Ammon's horn (tissue), 1 donor: ENCODE measurements around the gene MPEG1.

Source experiments
- DNase-seq: peaks from one replicate; pipeline ENCODE4 v3.0.0-alpha.2; 2016; ENCODE audit warnings: low spot score

MPEG1 gene, protein sequence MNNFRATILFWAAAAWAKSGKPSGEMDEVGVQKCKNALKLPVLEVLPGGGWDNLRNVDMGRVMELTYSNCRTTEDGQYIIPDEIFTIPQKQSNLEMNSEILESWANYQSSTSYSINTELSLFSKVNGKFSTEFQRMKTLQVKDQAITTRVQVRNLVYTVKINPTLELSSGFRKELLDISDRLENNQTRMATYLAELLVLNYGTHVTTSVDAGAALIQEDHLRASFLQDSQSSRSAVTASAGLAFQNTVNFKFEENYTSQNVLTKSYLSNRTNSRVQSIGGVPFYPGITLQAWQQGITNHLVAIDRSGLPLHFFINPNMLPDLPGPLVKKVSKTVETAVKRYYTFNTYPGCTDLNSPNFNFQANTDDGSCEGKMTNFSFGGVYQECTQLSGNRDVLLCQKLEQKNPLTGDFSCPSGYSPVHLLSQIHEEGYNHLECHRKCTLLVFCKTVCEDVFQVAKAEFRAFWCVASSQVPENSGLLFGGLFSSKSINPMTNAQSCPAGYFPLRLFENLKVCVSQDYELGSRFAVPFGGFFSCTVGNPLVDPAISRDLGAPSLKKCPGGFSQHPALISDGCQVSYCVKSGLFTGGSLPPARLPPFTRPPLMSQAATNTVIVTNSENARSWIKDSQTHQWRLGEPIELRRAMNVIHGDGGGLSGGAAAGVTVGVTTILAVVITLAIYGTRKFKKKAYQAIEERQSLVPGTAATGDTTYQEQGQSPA

DNA sequence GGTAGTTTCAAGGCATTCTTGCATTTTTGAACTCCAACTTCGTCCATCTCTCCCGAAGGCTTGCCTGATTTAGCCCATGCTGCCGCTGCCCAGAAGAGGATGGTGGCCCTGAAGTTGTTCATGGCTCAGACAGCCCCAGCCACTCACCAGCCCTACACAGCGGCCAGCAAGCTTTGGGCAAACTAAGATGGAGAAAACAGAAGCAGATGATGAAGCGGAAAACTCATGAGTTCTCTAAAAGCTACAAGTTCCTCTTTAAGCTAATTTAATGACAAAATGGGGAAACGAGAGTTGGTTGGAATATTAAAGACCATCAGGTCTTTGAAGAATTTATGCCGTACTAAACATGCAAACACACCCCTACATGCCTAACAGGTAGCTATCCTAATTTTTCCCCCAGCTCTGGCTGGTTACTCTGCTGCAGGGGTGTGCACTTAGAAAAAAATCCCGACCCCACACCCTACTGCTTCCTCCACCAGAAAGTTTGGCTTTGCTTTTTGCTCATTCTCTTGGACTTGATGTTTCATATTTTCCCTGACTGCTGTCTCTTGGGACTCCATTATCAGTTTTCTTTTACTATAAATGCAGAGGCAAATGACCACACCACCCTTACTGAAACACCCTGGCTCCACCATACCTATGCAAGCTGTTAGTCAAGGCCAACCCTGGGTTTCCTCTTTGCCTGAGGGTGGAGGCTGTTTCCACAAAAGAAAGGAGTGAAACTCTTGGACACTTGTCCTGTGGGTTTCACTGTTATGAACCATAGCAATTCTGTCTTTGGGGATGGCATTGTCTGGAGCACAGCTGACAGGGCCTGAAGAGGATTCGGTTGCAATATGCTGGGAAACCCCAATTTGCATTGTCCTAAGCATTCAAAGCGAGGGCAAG lies at the start of gene MPEG1:
TSS of gene MPEG1 (minus strand) at position 184 of the 888 bp plus-strand sequence. CDS start at position 122, 62 bp downstream.
- no peak for DNase-seq

DNA sequence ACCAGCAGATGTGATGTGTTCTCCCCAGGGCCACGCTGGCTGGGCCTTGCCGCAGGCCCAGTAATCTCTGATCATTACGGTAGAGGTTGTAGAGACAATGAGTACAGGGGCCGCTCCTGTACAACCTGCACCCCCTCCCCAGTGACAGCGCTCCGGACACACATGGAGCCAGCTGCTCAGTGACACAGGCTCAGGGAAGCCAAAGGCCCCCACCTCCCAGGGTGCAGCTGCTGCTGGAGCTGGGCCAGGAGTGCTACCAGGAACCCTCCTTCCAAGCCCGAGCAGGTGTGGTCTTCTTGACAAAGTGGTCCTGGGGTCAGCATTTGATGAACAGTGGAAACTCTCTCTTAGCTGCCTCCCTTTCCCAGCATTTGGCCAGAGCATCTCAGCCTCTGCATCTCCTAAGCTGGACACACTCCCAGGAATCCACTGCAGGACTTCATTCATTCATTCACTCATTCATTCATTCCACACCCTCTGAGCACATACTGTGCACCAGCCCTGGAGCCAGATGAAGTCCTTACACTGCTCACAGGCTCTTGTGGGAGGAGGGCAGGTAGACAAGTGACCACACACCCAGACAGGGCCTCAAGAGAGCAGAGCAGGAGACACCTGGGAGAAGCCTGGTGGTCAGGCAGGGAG lies 49.6 kb upstream of the MPEG1 start:
- DNase-seq: no peak

DNA sequence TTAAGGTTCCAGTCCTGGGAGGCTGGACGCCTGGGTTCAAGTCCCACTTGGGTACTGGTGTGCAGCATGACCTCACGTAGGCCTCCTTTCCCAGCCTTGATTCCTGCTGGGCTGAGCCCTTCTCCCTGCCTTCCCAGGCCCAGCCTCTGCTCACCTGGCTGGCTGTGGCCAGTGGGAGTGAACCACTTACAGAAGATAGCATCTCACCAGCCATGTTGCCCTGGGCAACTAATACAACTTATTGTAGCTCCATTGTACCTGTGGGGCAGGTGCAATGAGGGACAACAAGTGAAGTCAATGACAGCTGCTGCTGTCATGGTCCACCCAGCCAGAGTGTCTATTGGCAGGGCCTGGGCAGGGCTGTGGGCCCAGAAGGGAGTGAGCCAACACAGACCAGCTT lies 48.4 kb upstream of the MPEG1 start:
- no peak for DNase-seq

DNA sequence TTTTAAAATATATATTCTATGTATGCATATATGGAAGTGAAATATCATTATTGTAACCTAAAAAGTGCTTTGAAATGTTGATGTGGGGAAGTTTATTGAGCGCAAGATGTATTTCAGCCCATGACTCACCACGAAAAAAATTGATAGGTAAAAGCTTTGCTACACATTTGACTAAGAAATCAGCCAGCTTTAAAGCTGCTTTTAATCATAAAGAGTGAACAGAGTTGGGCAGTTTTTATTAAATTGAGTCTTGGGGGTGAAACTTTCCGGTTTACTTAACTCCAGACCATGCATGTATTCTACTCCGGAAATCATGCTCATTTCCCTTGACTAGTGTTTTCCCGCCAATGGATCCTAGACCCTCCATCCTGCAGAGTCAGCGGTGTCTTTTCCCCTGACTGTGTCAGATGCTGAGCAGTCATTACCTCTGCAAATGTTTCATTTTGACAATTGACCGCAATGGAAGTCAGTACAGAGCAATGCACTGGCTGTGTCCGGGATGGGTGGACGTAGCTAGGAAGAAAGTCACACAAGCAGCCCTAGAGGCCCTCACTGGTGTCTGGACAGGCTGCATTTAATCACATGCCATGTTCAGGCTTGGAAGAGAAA lies 47.2 kb upstream of the MPEG1 start:
- no peak for DNase-seq

DNA sequence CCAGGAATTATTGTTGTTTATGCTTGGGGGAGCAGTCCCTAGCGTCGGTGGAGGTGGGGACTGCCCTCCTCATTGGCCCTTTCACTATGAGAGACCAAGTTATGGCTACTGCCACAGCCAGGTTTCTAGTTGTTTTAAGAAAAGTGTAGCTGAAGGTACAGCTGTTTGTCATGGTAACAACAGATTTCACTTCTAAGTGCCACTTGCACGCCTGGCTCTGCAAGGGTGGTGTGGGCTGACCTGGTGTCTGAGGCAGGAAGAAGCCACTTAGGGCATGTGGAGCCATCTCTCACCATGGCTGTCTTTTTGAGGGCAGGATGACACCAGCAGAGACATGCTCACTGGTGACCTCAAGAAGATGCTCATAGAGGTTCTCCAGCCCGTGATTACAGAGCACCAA lies 46.3 kb upstream of the MPEG1 start:
- no peak for DNase-seq

DNA sequence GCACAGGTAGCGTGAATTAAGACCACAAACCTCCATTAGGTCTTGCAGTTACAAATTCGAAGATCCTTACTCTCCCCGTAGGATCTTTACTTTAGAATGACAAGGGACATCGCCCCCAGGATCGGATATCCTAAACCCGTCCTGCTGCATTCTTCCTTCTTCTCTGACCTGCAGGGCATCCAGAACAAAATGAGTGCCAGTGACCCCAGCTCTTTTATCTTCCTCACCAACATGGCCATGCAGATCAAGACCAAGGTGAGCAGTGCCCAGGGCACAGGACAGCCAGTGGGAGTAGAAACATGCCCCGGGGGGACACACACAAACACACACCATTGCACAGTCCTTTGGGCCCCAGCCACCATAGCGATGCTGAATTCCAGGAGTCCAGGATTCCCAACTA lies 42.6 kb upstream of the MPEG1 start:
- DNase-seq: no peak

DNA sequence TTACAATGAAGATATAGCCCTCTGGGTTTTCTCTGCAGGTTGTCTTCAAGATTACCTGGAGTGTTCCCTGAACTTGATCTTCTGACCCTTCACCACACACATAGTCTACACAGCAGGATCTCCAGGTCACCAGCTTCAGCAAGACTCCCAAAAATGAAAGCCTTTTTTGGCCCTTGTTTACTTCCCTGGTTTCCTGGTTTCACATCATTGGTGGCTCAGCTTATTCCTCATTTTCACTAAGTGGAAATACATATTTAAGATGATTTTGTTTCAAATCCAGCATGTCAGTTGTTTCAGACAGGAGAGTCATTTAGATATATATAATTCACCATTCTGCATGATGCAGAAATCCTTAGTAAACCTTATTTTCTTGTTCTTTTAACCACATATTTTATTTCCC lies 41.6 kb upstream of the MPEG1 start:
- no peak for DNase-seq

DNA sequence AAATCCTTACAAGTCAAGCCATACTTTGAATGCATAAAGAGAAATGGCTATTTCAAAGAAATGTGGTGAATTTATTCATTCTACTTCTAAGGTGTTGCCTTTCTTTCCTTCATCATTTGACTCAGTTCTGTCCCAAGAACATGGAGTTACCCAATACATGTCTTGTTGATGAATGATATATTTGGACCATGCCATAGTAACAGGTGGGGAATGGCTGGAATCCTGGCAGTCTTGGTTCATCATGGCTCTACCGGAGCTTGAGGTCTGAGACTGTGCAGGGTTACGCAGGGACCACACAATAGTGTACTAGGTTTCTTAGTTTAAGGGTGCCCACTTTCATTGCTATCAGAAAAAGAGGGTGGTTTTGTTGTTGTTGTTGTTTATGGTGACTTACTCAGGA lies 40.3 kb upstream of the MPEG1 start:
- DNase-seq: no peak

DNA sequence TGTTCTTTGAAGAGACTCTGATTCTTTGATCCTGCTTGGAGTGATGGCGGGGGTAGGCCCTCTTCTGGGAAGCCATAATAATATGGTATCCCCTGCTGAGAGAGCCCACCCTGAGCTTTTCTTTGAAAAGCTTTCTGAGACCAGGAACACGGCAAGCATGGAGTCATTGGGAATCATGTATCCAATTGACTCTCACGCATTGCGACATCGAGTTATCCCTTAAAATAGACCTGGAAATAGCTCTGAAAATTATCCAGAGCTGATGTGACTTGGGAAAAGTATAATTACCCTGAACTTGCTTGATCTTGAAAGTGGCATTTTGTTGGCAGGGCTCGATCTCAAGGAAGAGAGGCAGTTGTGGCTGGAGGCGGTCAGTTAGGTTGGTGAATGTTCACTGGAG lies 36.8 kb upstream of the MPEG1 start:
- DNase-seq: no peak

DNA sequence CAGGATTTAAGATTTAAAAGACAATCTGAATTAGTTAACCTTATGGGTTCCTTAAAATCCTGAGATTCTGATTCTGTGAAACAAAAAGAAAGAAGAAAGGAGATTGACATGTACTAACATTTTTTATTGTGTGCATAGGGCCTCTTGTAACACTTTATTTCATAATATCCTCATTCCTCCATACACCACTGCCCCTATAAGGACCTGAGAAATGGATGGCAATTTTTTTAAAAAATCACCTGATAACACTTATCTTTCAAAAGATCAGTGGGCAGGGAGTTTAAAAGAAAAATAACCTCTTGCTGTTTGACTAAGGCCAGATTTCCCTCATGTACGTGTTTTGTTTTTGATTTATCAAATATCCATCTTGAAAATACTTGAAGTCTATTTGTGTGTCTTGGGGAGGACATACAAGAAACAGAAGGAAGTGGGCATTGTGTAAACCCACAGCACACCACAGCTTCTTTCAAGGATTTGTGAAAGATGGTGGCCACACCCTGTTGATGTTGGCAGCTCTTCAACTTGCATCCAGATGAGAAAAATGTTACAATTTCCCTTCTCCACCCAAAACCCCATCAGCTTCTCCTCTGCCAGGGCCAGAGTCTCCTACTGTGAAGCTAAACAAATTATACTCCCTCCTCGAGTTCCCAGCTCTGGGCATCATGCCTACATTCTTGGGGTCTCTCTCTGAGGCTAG lies 35.0 kb upstream of the MPEG1 start:
- peak; percentile 28 for DNase-seq

DNA sequence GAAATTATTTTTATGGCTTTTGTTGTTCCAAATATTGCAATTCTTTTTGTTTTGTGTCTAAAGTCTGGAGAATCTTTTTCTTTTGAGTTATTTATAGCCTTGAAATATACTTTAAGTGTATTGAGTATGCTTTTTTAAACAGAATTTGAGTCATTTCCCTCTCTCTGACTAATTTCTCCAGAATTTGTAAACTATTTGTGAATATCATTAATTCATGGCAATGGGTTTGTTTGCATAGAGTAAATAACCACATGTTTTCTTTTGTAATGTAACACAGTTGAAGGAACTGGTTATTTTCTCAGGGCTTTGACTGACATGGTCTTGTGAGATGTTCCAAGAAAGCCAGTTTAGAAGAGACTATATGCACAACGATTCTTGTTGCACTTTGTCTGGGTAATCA lies 30.9 kb upstream of the MPEG1 start:
- no peak for DNase-seq

DNA sequence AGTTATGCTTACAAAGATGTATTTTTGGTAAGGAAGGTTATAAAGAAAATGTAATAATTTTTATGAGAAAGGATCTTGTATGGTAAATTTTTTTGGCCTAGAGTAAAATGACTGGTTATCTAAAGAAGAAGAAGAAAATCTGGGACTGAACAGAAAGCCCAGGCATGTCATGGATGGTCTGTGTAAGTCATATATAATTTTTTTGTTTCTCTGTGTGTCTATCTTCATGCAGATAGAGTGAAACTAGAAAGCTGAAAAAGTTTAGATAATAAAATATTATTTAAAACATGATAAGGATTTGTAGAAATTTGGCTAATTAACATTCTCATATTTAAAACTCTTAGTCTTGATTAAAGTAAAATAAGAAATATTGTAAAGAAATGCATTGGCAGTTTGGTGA lies 27.6 kb upstream of the MPEG1 start:
- DNase-seq: no peak

DNA sequence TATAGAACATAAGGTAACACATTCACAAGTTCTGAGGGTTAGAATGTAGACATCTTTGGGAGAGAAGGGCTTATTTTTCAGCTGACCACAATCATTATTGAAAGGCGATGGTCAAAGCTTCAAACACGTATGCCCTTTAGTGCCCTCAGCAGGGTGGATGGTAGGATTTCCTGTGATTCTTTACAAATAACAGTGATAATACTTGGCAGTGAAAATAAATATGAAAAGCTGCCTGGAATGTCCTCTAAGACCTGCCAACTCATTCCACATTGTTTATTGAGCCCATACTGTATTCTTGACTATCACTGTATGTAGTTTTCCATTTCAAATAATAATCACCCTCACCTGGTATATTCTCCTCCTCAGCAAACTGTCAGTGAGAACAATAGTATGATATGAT lies 13.7 kb upstream of the MPEG1 start:
- DNase-seq: no peak

DNA sequence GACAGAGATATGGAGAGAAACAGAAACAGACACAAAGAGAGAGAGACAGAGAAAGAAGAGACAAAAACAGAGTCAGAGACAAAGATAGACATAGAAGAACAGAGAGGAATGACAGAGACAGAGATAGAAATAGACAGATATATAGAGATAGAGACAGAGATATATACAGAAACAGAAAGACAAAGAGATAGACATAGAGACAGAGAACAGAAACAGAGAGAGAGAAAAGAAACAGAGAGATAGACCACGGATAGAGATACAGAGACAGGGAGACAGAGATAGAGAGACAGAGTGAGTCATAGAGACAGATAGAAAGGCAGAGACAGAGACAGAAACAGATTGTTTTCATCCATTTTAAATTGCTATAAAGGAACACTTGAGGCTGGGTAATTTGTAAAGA lies 12.3 kb upstream of the MPEG1 start:
- no peak for DNase-seq

DNA sequence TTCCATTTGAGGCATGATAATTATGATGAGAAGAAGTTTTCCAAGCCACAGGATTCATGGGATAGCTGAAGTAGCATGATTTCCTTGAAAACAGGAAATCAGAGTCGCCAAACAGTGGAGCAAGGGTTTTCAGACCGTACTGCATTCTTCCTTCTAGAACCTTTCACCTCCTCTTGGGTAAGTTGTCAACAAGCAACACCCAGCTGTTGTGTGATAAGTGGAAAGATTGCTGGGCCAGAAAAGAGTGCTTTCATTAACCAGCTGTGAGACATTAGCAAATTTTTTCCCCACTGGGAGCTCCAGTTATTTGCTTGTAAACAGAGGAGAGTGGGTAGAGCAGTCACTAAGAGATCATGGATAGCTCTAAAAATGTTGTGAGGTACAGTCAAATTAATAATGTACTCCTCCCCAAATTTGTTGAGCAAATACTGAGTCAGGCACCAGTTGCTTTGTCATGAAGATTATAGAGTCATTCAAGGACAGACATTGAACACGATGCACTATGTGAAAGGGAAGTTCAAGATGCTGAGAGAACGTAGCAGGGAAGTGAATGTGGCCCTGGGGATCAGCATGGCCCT lies 11.7 kb upstream of the MPEG1 start:
- DNase-seq: no peak

DNA sequence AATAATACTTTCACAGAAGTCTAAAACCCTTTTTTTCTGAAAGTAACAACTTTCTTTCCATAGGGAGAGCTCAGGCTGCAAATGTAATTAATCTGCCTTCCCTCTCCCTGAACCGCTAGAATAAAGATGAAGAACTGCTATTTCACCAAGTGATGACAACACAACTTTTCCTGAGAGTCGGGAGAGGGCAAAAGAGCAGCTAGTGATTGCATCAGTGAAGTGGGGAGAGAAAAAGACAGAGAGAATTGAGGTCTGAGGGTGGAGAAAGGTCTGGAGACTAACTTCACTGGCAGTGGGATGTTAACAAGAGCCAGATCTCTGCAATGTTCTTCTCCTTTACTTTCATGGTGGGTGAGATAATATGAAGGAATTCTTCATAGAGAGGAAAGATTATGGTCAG lies 10.9 kb upstream of the MPEG1 start:
- no peak for DNase-seq

DNA sequence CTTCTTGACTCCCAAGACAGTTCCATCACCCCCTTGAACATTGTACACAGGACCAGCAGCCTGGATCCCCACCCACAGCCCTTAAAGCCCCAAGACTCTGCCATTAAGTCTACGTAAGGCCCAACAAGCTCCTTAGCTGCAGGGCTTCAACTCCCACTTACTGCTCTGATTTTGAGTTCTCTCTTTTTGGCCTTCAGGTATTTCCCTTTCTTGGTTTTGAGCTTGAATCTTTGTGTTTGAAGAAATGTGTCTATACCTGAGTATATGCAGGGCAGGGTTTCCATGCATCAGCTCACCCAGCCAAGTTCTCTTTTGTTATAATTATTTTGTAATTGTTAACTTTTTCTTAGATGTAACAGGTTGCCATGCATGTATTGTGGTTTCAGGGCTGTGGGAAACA lies 10.4 kb upstream of the MPEG1 start:
- no peak for DNase-seq

DNA sequence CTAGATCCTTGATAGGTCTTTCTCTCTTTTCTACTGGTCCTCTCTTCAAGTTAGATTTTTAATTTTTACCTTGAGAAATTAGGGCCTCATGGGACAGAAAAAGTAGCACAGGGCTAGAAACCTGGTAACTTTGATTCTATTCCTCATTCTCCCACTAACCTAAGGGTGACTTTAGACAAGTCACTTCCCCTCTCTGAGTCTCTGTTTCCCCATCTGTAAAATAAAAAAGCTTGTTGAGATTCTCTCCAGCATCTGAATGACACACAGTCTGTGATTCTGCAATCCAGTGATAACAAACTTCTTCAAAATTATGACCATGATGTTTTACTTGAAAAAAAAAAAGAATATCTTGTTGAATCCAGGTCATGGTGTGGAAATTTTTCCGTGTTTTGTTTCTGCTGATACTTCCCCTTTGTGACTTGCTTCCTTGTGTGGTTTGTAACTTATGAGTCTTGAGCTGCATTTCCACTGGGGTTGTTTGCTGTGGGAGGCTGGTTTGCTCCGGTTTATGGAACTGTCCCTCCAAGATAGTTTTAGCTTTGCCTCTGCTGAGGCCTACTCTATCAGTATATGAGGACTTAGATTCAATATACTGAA lies 9.8 kb upstream of the MPEG1 start:
- DNase-seq: no peak

DNA sequence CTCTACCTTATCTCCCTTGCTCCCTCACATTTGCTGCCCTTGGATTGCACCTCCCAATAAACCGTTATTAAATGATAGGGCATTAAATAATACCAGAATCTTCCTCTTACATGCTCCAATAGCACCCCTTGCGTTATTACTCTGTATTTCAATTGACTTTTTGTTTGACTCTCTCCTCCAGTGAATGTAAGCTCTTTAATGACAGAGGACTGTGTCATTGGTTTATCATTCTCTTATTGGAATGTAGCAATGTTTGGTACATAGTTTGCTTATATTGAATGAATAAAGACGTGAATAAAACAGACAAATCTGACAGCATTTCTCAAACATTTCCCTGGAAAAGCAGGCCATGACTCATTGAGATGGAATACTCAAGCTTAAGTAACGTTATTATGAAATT lies 8.7 kb upstream of the MPEG1 start:
- DNase-seq: no peak

DNA sequence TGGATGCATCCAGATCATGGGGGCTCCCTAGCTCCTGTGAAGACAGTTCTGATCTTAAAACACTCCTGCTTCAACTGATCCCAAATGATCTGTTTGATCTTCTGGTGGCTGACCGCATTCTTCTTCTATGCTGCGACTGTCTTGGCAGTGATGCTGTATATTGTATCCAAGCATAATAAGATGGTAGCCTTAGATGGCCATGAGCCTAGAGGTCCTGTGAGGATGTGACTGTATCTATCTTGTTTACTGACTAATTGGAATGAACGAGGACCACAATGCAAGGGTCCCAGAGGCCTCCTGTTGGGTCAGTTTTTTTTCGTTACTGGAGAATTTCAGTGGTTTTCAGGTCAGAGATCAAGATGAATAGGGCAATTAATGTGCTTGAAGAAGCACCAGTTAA lies 7.1 kb upstream of the MPEG1 start:
- no peak for DNase-seq
